ENCODE results near the gene KCNAB1. TPM values are rescaled to one million over a fixed set of nuclear protein-coding genes. Genes with fewer than 3 reads are reported as not detected.
A peak's percentile ranks its signal among the peaks of the same experiment; 100 is the strongest.
"Not testable (repeated sequence)": the region's sequence is repeated elsewhere in the genome, so short reads cannot be mapped to it uniquely, and the experiment has no call there.

KCNAB1 gene
- total and polyA plus RNA-seq, 2 donors (not counting 3 experiments of a cell fraction or from before 2014, with no cell fraction given), result 0.21 TPM; not detected in 1

- FAIRE-seq (no peak), DNase-seq (ENCODE audit: low read depth, low spot score) (peak; percentile 31)
- Histone ChIP-seq H3K9me3 (replicated peaks; ENCODE audit: control insufficient read depth, insufficient read depth, low read length) (no peaks in the 10 kb centered on the region), H3K4me3 (replicated peaks in 1 of 3; ENCODE audit: insufficient read depth in 1 of 3, low read depth in 1 of 3, low read length in 3 of 3) (no peak overlapping the region), H3K9ac (replicated peaks; ENCODE audit: extremely low read depth, insufficient read depth, low read length) (no peak overlapping the region), H3K27me3 (ENCODE audit: control insufficient read depth in 2 of 2, insufficient read depth in 2 of 2, low read length in 2 of 2) (no peaks in the 10 kb centered on the region), H4K20me1 (replicated peaks; ENCODE audit: control insufficient read depth, extremely low read depth, insufficient read depth, low read length) (no peaks in the 10 kb centered on the region), H3K27ac (ENCODE audit: insufficient read depth, low read depth, low read length) (no peak overlapping the region), H3K36me3 (ENCODE audit: control insufficient read depth in 2 of 2, extremely low read depth in 1 of 2, insufficient read depth in 2 of 2, low read length in 2 of 2) (no peaks in the 10 kb centered on the region), H3K4me2 (ENCODE audit: insufficient read depth, low read length) (no peak overlapping the region), H3K4me1 (ENCODE audit: control insufficient read depth, extremely low read depth, insufficient read depth, low read length) (no peaks in the 10 kb centered on the region), H3K9me1 (replicated peaks; ENCODE audit: control insufficient read depth, extremely low read depth, insufficient read depth, low read length) (no peaks in the 10 kb centered on the region), H2AFZ (ENCODE audit: low read depth, low read length) (no peak overlapping the region), H3K79me2 (ENCODE audit: control insufficient read depth, insufficient read depth, low read length) (no peaks in the 10 kb centered on the region)
- CTCF ChIA-PET, result interaction anchor here (1.1 to 1.8 kb wide), 3 partner anchors 32 to 165 kb away, joined by 3 to 10 read pairs (median 3); no protein-coding TSS in a partner anchor
- dilution Hi-C loops (cut with MboI; ENCODE audit: extremely low pct_ligation_motif_present, low sequenced_read_pairs), result no loop called here
- TF ChIP-seq FOS (IDR thresholded peaks at IDR 0.05; ENCODE audit: borderline replicate concordance, insufficient read depth, low read length) (no peak), JUN (IDR thresholded peaks at IDR 0.05; ENCODE audit: borderline replicate concordance, insufficient read depth, insufficient read length, low read depth) (no peak), POLR2AphosphoS5 (IDR thresholded peaks at IDR 0.05; ENCODE audit: insufficient read depth, low read depth, low read length) (no peak), POLR2A (IDR thresholded peaks at IDR 0.05; ENCODE audit: low read depth, low read length) (no peak), GATA2 (IDR thresholded peaks at IDR 0.05; ENCODE audit: insufficient read depth, insufficient read length, low read depth, low read length) (no peak), MYC (IDR thresholded peaks at IDR 0.05; ENCODE audit: low read depth, low read length) (no peak), EZH2 (IDR thresholded peaks at IDR 0.05; ENCODE audit: borderline replicate concordance, low read depth, low read length, severe bottlenecking) (no peak)
- TF ChIP-seq, protein P1, sequence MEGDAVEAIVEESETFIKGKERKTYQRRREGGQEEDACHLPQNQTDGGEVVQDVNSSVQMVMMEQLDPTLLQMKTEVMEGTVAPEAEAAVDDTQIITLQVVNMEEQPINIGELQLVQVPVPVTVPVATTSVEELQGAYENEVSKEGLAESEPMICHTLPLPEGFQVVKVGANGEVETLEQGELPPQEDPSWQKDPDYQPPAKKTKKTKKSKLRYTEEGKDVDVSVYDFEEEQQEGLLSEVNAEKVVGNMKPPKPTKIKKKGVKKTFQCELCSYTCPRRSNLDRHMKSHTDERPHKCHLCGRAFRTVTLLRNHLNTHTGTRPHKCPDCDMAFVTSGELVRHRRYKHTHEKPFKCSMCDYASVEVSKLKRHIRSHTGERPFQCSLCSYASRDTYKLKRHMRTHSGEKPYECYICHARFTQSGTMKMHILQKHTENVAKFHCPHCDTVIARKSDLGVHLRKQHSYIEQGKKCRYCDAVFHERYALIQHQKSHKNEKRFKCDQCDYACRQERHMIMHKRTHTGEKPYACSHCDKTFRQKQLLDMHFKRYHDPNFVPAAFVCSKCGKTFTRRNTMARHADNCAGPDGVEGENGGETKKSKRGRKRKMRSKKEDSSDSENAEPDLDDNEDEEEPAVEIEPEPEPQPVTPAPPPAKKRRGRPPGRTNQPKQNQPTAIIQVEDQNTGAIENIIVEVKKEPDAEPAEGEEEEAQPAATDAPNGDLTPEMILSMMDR (IDR thresholded peaks at IDR 0.05; ENCODE audit: extremely low read depth in 1 of 2, insufficient read depth in 1 of 2, low read depth in 1 of 2, low read length in 2 of 2), result no peak
- TF ChIP-seq, protein P2, sequence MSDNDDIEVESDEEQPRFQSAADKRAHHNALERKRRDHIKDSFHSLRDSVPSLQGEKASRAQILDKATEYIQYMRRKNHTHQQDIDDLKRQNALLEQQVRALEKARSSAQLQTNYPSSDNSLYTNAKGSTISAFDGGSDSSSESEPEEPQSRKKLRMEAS (IDR thresholded peaks at IDR 0.05; ENCODE audit: insufficient read depth, insufficient read length), result no peak
- intact Hi-C loops (cut with micrococcal nuclease), result no loop called here
- POLR2A ChIA-PET, result no interaction called here
- no TSS peak for BruUV-seq (replicated peaks)
Observed at GRCh38 chr3:156218353-156218744, 98.0 kb downstream of the KCNAB1 start.

DNA sequence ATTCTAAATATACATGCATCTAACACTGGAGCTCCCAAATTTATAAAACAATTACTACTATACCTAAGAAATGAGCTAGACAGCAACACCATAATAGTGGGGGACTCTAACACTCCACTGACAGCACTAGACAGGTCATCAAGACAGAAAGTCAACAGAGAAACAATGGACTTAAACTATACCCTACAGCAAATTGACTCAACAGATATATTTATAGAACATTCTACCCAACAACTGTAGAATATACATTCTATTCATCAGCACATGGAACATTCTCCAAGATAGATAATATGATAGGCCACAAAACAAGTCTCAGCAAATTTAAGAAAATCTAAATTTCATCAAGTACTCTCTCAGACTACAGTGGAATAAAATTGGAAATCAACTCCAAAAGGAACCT, 102.0 kb downstream of the KCNAB1 start:
- H3K36me3 ChIP-seq (ENCODE audit: control insufficient read depth in 2 of 2, extremely low read depth in 1 of 2, insufficient read depth in 2 of 2, low read length in 2 of 2); FAIRE-seq; H3K27ac ChIP-seq (ENCODE audit: insufficient read depth, low read depth, low read length); BruUV-seq (replicated peaks); H3K9me1 ChIP-seq (replicated peaks; ENCODE audit: control insufficient read depth, extremely low read depth, insufficient read depth, low read length); H4K20me1 ChIP-seq (replicated peaks; ENCODE audit: control insufficient read depth, extremely low read depth, insufficient read depth, low read length); POLR2A ChIA-PET; DNase-seq (ENCODE audit: low read depth, low spot score); H3K4me1 ChIP-seq (ENCODE audit: control insufficient read depth, extremely low read depth, insufficient read depth, low read length); H3K4me2 ChIP-seq (ENCODE audit: insufficient read depth, low read length); H3K9me3 ChIP-seq (replicated peaks; ENCODE audit: control insufficient read depth, insufficient read depth, low read length); H3K27me3 ChIP-seq (ENCODE audit: control insufficient read depth in 2 of 2, insufficient read depth in 2 of 2, low read length in 2 of 2); dilution Hi-C loops (cut with MboI; ENCODE audit: extremely low pct_ligation_motif_present, low sequenced_read_pairs); H3K9ac ChIP-seq (replicated peaks; ENCODE audit: extremely low read depth, insufficient read depth, low read length); H2AFZ ChIP-seq (ENCODE audit: low read depth, low read length); intact Hi-C loops (cut with micrococcal nuclease); H3K4me3 ChIP-seq (replicated peaks in 1 of 3; ENCODE audit: insufficient read depth in 1 of 3, low read depth in 1 of 3, low read length in 3 of 3); H3K79me2 ChIP-seq (ENCODE audit: control insufficient read depth, insufficient read depth, low read length): not testable (repeated sequence)
- CTCF ChIA-PET, result interaction anchor here (0.9 to 1.1 kb wide), 3 partner anchors 48 to 160 kb away, joined by 3 read pairs; no protein-coding TSS in a partner anchor

- H3K27me3 ChIP-seq (ENCODE audit: control insufficient read depth in 2 of 2, insufficient read depth in 2 of 2, low read length in 2 of 2); H3K36me3 ChIP-seq (ENCODE audit: control insufficient read depth in 2 of 2, extremely low read depth in 1 of 2, insufficient read depth in 2 of 2, low read length in 2 of 2); H3K9me1 ChIP-seq (replicated peaks; ENCODE audit: control insufficient read depth, extremely low read depth, insufficient read depth, low read length); dilution Hi-C loops (cut with MboI; ENCODE audit: extremely low pct_ligation_motif_present, low sequenced_read_pairs); H3K4me1 ChIP-seq (ENCODE audit: control insufficient read depth, extremely low read depth, insufficient read depth, low read length); FAIRE-seq; H3K79me2 ChIP-seq (ENCODE audit: control insufficient read depth, insufficient read depth, low read length); H4K20me1 ChIP-seq (replicated peaks; ENCODE audit: control insufficient read depth, extremely low read depth, insufficient read depth, low read length); BruUV-seq (replicated peaks); intact Hi-C loops (cut with micrococcal nuclease); DNase-seq (ENCODE audit: low read depth, low spot score); H2AFZ ChIP-seq (ENCODE audit: low read depth, low read length); H3K9ac ChIP-seq (replicated peaks; ENCODE audit: extremely low read depth, insufficient read depth, low read length); H3K27ac ChIP-seq (ENCODE audit: insufficient read depth, low read depth, low read length); H3K9me3 ChIP-seq (replicated peaks; ENCODE audit: control insufficient read depth, insufficient read depth, low read length); POLR2A ChIA-PET; H3K4me3 ChIP-seq (replicated peaks in 1 of 3; ENCODE audit: insufficient read depth in 1 of 3, low read depth in 1 of 3, low read length in 3 of 3); H3K4me2 ChIP-seq (ENCODE audit: insufficient read depth, low read length): not testable (repeated sequence)
- CTCF ChIA-PET, result interaction anchor here (0.7 kb wide), 1 partner anchor 17 kb away, joined by 3 read pairs; no protein-coding TSS in a partner anchor
Observed at GRCh38 chr3:156224046-156224445, 103.7 kb downstream of the KCNAB1 start.

Measured in endothelial cell of umbilical vein (primary cell).